NCI-H1092 (cell line): ENCODE results near the gene CACNB2.

ENCODE experiments used
- DNase-seq: peaks from one replicate; lab custom pipeline; 2025; lab: John Stamatoyannopoulos, UW

The CACNB2 gene

GRCh38 chr10:18340496-18341051, 200.3 kb downstream of the CACNB2 start:
- DNase-seq, result no peak

- no peak for DNase-seq
These were observed 200.8 kb downstream of the CACNB2 start for GRCh38 chr10:18341055-18341454.

- DNase-seq, result no peak
These were observed 203.3 kb downstream of the CACNB2 start for GRCh38 chr10:18343573-18343972.

- DNase-seq, result no peak
These were observed 205.1 kb downstream of the CACNB2 start for GRCh38 chr10:18345308-18345707.

GRCh38 chr10:18350340-18350739, 210.1 kb downstream of the CACNB2 start:
- peak; percentile 1 for DNase-seq

GRCh38 chr10:18351421-18351820, 211.2 kb downstream of the CACNB2 start:
- no peak for DNase-seq

- DNase-seq, result no peak
These were observed 212.0 kb downstream of the CACNB2 start for GRCh38 chr10:18352175-18352574.

- DNase-seq, result no peak
These were observed 219.6 kb downstream of the CACNB2 start for GRCh38 chr10:18359812-18360211.

GRCh38 chr10:18362892-18363291, 222.7 kb downstream of the CACNB2 start:
- no peak for DNase-seq

- no peak for DNase-seq
These were observed 225.0 kb downstream of the CACNB2 start for GRCh38 chr10:18364987-18365775.

- DNase-seq, result no peak
These were observed 227.6 kb downstream of the CACNB2 start for GRCh38 chr10:18367840-18368239.

- DNase-seq, result no peak
These were observed 228.0 kb downstream of the CACNB2 start for GRCh38 chr10:18368273-18368672.

- DNase-seq, result no peak
These were observed 228.5 kb downstream of the CACNB2 start for GRCh38 chr10:18368682-18369081.

GRCh38 chr10:18369859-18370473, 229.7 kb downstream of the CACNB2 start:
- DNase-seq, result no peak

- DNase-seq, result no peak
These were observed 236.4 kb downstream of the CACNB2 start for GRCh38 chr10:18376650-18377049.

- no peak for DNase-seq
These were observed 237.7 kb downstream of the CACNB2 start for GRCh38 chr10:18377898-18378297.

- no peak for DNase-seq
These were observed 238.5 kb downstream of the CACNB2 start for GRCh38 chr10:18378766-18379165.

- no peak for DNase-seq
These were observed 241.5 kb downstream of the CACNB2 start for GRCh38 chr10:18381679-18382078.

GRCh38 chr10:18397906-18398305, 257.7 kb downstream of the CACNB2 start:
- DNase-seq, result no peak

- DNase-seq, result no peak
These were observed 258.9 kb downstream of the CACNB2 start for GRCh38 chr10:18399158-18399557.

GRCh38 chr10:18400201-18400905, 260.1 kb downstream of the CACNB2 start:
- DNase-seq, result no peak

GRCh38 chr10:18400906-18401245, 260.7 kb downstream of the CACNB2 start:
- DNase-seq, result peak; percentile 19
